ENCODE results near the gene MED22.
A peak's percentile ranks its signal among the peaks of the same experiment; 100 is the strongest.

Gene MED22

DNA sequence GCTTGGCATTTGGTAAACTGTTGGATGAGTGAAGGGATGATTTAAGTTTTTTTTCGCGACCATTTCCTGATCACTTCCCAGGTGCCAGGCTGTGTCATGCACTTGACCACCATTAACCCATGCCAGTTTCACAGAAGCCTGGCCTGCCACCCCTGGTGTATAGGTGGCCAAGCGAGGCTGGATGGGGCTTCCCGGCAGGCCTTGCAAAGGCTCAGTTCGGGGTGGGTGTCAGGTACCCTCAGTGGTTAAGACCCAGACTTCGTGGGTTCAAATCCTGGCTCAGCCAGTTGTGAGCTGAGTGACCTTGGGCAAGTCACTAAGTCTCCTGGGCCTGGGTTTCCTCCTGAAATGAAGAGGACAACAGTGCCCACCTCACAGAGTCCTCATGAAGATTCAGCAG, 2.3 kb downstream of the MED22 start:
- intact Hi-C loops (cut with DNase I): no loop called here

DNA sequence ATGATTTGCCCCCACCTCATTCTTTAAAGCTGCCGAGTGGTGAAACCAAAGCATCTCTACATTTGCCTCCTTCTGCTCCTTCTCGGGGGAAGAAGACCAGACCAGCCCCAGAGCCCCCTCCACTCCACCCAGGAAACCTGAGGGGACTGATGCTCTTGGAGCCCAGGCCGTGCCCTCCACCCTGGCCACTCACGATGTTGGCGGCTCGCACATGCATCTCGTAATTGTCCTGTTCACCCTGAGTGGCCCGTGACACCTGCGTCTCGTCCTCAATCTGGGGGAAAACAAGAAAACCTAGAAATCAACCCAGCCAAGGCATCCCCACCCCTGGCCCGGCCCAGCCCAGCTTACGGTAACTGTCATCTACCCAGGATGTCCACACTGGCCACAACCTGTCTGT, 3.0 kb downstream of the MED22 start:
- intact Hi-C loops (cut with DNase I): no loop called here
- DNase-seq: no peak

More for the DNA sequence above, 2.3 kb downstream of the MED22 start:
- no peak for DNase-seq

DNA sequence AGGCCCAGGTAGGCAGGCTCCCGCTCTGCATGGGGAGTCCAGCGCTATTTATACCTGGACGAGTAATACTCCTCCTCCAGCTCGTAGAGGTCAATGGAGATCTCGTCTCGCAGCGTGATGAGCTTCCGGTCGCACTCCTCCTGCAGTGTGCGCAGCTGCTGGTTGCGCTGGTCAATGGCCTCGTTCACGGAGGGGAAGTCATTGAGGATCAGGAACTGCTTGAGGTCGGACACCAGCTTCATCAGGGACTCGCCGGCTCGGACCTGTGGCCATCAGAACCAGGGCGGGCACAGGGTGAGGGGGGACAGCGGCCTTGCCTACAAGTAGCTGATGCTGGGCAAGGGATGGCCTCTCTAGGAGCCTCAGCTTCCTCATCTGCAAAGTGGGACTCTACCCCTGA, 3.9 kb downstream of the MED22 start:
- intact Hi-C loops (cut with DNase I): no loop called here
- no peak for DNase-seq

DNA sequence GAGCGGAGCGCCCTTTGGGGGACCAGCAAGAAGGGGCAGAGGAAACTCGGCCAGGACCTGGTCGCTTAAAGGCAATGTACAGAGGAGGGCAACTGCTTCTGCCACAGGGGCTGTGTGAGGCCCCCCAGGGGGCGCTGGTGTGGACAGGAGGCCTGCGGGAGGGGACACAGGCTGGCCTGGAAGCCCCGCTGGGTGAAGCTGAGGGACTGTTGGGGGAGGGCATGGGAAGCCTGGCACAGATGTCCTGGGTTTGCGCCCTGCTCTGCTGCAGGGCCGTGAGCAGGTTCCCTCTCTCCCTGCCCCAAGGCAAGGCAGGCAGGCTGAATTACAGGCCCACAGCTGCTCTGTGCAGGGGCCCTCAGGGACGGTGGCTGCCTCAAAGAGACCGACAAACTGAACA, 5.4 kb downstream of the MED22 start:
- intact Hi-C loops (cut with DNase I): no loop called here
- DNase-seq: no peak

DNA sequence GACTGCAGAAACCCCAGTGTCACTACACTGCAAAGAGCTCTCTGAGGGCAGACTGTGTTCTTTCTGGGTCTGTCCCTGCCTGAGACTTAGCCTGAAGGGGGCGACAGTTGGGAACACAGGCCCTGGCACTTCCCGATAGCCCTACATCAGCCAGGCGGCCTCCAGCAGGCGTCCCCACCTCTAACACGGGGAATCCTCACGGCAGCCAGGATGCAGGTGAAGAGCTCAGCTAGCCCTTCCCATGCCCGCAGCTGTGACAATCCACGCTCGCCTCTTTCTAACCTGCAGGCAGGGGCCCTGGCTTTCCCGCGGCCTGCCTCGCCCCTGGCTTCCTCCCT, 5.9 kb downstream of the MED22 start:
- no peak for DNase-seq
- intact Hi-C loops (cut with DNase I): no loop called here

DNA sequence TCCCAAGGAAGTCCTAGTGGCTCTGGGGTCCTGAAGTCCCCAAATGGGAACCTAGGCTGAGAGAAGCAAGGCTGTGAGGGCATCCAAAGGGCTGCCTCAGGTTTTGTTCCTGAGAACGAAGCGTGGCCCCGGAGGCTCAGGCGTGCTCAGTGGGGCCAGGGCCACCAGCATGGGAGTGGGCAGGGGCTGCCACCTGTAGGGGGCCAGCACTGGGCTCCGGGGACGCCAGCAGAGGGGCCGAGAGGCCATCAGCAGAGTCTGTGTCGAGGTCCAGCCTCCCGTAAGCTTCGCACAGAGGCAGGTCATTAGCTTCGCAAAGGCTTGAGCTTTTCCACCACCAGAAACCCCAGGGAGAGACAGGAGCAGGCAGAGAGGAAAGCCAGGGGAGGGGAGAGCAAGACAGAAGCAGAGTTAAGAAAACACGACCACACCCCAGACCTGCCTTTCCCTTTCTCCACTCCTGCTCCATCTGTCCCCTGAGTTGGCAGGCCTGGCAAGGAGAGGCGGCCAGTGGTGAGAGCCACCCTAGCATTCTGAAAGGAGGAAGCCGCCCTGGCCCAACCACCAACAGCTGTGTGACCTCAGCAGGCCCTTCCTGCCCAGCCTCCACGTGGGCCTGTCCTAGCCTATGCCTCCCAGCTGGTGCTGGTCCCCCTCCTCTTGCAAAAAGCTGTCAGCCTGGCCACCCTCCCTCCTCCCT, 6.4 kb downstream of the MED22 start:
- DNase-seq: peak in 30 of 42 donors; percentile 15 to 67 (median 46)
- intact Hi-C loops (cut with DNase I): no loop called here

DNA sequence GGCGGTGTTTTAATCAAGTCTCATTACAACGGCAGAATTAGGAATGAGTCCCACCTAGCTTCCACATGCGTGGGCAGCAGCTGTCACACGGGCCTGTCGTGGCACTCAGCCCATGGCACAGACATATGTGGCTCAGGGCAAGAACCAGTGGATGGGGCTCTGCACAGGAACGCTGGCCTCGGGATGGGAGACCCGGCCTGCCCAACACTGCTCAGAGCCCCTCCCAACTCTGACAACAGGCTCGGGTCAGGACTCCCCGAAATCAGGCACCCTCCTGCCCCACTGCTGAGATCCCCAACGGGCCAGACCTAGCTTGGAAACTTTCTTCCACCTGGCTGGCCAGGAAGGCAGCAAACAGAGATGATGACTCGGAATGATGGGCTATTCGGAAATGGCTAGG, 7.0 kb downstream of the MED22 start:
- DNase-seq: peak in 5 of 42 donors; percentile 30 to 45 (median 37)
- intact Hi-C loops (cut with DNase I): no loop called here

DNA sequence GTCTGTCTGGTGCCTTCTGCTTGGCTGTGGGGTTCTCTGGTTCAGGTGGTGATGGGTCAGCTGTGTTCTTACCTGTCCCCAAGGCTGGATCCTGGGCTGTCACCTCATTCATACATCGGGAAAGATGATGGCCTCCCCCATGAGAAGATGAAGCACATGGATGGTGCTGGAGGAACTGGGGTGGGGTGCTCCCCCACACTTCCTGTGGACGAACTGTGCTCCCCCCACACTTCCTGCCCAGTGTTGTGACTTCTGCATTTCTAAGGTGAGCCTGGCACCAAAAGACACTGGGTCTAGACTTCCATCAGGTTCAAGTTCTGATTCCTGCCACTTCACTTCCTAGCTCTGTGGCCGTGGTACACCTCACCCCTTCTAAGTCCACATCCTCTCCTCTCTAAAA, 7.7 kb downstream of the MED22 start:
- intact Hi-C loops (cut with DNase I): no loop called here
- DNase-seq: no peak

DNA sequence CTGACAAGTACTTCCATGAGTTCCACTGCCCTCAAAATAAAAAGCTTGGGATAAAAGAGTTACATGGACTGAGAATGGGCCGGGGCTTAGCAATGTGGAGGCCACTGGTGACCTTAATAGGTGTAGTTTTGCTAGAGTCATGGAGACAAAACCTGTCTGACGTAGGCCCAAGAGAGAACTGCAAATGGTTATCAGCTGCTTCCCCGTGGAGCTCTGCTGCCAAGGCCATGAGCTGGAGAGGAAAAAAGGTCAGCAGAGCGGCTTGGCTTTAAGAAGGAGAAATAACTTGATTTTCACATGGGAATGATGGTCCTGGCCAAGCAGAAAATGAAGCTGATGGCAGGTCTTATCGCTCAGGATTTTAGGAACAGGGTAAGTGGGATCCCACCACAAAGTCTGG, 8.3 kb downstream of the MED22 start:
- intact Hi-C loops (cut with DNase I): no loop called here
- no peak for DNase-seq

DNA sequence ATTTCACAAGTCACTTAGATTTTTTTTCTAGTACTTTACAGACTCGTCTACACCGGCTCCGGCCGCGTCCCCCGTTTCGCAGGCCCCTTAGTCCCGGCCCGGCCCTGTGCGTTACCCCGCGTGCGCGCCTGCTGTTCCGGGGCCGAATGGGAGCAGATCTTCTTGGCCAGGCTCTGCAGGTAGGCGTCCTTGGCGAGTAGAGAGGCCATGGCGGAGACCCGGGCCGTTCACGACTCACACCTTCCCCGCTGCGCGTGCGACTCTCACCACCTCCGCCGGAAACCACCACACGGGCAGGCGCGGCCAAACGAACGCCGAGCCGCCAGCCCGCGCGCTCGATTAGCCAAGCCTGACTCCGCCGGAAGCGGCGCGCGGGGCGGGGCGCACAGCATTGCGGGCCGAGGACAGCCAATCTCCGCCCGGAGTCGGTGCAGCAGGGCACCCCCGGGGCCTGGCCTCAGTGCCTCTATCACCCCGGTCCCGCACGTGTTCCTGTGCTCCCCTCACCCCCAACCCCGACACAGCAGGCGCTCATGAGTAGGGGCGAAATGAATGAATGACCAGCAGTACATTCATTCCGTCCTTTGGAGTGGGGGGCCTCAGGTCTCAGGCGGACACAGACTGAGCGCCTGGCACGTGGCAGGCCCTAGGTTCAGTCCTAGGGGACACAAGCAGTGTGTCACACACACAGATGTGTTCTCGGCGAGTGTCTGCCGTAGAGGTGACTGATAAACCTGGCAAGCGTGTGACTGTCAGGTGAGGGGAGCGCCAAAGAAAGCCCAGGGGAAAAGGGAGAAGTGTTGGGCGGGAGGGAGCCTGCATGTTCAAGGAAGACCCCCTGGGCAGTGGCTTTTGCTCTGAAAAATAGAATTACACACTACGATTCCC, 11.8 kb downstream of the MED22 start, which contains the start of gene SURF6:
Gene SURF6, minus strand, starts transcription at position 265 of the 888 bp plus-strand sequence. Its CDS starts 56 bp downstream, at position 209.
- intact Hi-C loops (cut with DNase I): no loop called here
- DNase-seq: peak; percentile 75 to 97 (median 93)

DNA sequence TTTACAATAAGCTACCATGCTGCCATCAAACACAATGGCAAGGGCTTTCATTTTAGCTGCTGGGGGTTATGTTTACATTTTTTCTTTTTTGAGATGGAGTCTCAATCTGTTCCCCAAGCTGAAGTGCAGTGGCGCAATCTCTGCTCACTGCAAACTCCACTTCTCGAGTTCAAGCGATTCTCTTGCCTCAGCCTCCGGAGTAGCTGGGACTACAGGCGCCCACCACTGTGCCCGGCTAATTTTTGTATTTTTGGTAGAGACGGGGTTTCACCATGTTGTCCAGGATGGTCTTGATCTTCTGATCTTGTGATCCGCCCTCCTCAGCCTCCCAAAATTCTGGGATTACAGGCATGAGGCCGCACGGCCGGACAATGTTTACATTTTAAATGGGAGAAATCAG, 13.0 kb downstream of the MED22 start:
- intact Hi-C loops (cut with DNase I): loop anchor here (5.0 kb wide), 1 partner anchor 153 kb away; no protein-coding TSS in a partner anchor
- peak in 4 of 42 donors; percentile 1 to 21 (median 8) for DNase-seq

DNA sequence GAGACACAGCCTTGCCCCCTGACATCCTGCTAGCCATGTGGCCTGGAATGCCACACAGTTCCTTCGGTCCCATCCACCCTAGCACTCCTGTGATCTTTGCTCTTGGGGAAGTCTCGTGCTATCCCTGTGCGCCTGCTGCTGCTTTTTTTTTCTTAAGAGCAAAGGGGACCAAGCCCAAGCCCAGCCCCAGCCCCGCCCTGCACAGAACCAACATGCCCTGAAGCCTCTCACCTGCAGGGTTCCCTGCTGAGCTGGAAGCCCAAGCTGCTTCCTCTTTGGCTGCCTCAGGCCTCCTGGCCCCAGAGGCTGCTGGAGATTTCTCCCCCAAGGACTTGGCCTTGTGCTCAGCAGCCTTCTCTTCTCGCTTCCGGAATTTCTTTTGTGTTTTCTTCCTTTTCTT, 13.8 kb downstream of the MED22 start:
- peak in 4 of 42 donors; percentile 2 to 10 (median 5) for DNase-seq
- intact Hi-C loops (cut with DNase I): loop anchor here (5.0 kb wide), 1 partner anchor 152 kb away; no protein-coding TSS in a partner anchor

DNA sequence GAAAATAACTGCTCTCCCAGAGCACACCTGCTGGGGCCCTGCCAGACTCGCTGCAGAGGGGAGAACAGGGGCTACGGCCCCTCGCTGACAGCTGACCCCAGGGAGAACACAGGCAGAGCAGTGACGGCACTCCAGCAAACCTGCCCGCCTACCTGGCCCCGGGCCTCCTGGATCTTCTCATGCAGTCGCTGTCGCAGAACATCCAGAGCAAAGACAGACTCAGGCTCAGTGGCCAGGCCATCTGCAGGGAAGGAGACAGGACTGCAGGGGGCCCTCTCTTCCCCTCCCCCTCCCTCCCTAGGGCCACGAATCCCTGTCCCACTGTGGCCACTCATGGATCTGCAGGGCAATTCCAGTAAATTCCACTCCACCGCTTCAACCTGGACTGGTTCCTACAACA, 14.4 kb downstream of the MED22 start:
- intact Hi-C loops (cut with DNase I): loop anchor here (5.0 kb wide), 1 partner anchor 151 kb away; no protein-coding TSS in a partner anchor
- peak in 5 of 42 donors; percentile 2 to 13 (median 4) for DNase-seq

DNA sequence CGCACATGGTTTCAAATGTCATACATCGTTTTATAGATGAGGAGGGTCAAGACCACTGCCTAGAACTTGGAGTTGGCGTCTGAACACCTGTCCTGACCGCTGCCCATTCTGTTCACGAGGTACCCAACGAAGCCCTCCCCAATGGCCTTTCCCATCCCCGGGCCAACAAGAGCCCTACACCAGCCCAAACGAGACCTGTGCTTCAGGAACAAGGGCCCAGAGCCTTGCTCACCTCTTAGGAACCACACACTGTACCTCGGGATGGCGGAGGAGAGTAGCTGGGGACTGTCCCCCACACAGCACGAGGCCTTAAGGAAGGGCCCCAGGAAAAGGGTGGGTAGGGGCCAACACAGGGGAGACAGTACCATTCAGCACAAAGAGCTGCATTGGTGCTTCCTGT, 14.9 kb downstream of the MED22 start:
- peak in 2 of 42 donors; percentile 0 to 7 for DNase-seq
- intact Hi-C loops (cut with DNase I): loop anchor here (5.0 kb wide), 1 partner anchor 151 kb away; no protein-coding TSS in a partner anchor

DNA sequence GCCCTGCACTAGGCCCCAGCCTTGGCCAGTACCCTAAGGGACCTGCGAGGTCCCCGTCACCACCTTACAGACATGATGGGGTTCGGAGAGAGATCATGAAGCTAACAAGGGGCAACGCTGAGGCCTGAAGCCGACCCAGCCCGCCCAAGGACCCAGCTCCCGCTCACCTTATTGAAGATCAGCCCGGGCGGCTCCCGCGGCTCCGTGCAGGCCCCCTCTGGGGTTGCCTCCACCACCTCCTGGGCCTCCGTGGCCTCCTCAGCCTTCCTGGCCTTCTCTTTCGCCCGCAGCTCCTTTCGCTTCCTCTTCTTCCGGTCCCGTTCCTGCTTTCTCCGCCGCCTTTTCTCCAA, 15.6 kb downstream of the MED22 start:
- intact Hi-C loops (cut with DNase I): loop anchor here (5.0 kb wide), 1 partner anchor 150 kb away; no protein-coding TSS in a partner anchor
- peak in 2 of 42 donors; percentile 2 to 9 for DNase-seq

DNA sequence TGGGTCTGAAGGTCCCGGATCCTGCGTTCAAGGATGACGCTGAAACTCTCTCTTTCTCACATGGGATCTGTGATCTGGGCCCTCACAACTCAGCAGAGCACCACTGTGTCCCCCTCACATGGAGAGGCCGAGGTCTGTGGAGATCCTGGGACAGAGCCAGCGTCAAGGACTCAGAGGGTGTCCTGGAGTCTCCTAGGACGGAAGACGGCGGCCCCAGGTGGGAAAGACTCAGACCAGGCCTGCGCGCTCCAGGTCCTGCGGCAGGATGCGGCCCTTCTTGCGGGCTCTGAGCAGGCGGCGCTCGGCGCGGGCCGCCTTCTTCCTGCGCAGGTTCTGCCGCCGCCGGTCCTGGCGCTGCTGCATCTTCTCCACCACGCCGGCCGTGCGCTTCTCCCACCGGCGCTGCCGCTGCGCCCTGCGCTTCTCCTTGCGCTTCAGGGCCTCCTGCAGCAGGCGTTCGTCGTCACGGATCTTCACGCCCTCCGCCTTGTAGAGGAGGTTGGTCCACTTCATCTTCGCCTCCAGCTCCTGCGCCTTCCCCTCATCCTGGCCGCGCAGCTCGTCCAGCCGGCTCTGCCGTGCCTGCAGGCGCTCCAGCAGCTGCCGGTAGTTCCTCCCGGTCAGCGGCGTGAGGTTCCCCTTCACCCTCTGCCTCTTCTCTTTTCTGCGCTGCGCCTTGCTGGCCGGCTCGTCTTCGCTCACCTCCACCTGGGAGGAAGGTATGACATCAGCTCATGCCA, 16.1 kb downstream of the MED22 start:
- DNase-seq: peak in 3 of 42 donors; percentile 2 to 4 (median 4)

DNA sequence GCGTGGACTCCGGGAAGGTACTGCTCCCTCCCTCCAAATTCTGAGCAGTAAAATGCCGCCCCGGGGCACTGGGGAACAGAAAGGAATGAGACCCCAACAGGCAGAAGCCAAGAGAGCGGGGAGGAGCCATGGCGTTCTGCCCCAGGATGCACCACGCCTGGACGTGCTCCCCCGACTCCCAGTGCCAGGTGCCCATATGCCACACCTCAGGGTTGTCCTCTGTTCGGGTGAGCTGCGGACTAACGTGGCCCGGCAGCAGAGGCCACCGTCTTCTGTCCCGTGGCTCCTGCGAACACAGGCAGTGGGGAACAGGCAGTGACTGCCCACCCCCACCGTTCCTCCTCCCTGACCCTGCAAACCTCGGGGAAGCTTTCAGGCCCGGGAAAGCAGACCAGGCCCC, 16.7 kb downstream of the MED22 start:
- intact Hi-C loops (cut with DNase I): loop anchor here (5.0 kb wide), 1 partner anchor 149 kb away; no protein-coding TSS in a partner anchor
- peak in 3 of 42 donors; percentile 3 to 10 (median 5) for DNase-seq

More for the DNA sequence above, 16.1 kb downstream of the MED22 start:
- intact Hi-C loops (cut with DNase I): loop anchor here (5.0 kb wide), 1 partner anchor 150 kb away; no protein-coding TSS in a partner anchor

DNA sequence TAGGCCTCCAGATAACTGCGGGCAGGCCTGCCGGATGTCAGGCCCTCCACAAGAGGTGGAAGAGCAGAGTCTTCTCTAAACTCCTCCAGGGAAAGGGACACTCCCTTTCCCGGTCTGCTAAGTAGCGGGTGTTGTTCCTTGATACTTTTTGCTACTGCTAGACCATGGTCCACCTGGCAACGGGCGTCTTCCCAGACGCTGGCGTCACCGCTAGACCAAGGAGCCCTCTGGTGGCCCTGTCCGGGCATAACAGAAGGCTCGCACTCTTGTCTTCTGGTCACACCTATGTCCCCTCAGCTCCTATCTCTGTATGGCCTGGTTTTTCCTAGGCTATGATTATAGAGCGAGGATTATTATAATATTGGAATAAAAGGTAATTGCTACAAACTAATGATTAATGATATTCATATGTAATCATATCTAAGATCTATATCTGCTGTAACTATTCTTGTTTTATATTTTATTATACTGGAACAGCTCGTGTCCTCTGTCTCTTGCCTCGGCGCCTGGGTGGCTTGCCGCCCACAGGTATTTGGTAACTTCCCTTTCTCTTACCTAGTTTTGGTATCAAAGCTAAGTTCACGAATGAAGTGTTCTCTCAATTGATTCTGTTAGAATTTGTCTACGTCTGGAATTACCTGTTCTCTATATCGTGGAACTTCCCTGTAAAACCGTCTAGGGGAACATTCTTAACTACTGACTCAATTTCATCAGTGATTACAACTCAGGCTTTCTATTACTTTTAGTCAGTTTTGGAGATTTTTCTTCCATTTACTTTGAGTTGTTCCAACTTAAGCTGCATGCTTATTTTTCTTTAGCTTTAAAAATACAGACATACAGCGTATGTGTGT, 18.4 kb downstream of the MED22 start:
- intact Hi-C loops (cut with DNase I): loop anchor here (5.0 kb wide), 1 partner anchor 147 kb away; no protein-coding TSS in a partner anchor
- peak in 14 of 42 donors; percentile 9 to 53 (median 36) for DNase-seq
